DMS153 treated with DMSO at 0.1 percent for 48 hours (cell line): ENCODE results near the gene KPNA6.
A peak's percentile ranks its signal among the peaks of the same experiment; 100 is the strongest.

Source experiments
- DNase-seq: peaks from one replicate; lab custom pipeline; 2025; ENCODE audit not compliant: unreplicated experiment; lab: John Stamatoyannopoulos, UW

Gene KPNA6

DNA sequence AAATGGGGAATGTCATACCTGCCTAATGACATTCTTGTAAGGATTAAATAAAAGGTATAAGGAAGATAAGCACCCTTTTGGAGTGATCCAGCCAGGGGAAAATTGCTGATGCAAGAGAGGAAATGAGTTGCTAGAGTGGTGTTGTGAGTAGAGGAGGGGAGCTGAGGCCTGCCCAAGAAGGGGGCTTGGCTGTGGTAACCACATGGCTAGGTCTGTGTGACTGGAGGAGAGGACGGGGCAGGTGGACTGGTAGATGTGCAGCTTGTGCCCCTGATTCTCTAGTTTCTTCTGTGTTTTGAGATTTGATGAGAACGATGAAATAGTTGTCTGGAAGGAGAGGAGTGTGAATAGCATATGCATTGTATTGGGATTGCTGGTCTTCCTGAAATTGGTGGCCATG, 78.2 kb downstream of the KPNA6 start:
- DNase-seq: no peak

DNA sequence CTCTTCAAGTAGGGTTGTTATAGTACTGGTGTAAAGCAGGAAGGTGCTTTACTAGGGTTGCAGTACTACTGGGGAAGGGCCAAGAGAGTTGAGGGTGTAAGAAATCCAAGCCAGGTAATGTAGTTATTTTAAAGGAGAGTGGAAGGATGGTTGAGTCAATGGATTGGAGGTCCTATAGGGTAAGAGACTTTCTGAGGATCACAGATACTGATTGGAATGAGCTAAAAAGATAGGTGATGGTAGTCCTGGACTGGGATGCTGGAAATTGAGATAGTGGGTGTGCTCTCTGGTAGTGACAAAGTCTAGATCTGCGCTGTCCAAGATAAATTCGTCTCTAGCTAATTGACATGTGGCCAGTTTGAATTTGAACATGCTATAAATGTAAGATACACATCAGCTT, 78.6 kb downstream of the KPNA6 start:
- DNase-seq: no peak

DNA sequence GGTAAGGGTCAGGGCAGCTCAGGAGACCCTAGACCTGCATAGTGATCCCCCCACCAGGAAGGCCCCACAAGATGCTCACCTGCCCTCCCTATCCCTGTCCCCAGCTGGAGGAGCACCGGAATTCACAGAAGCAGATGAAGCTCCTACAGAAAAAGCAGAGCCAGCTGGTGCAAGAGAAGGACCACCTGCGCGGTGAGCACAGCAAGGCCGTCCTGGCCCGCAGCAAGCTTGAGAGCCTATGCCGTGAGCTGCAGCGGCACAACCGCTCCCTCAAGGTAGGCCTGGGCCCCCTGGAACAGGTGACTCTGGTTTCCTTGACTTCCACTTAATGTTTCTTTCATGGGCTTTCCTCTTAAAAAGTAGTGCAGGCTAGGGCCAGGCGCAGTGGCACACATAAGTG, 80.0 kb downstream of the KPNA6 start:
- DNase-seq: no peak

DNA sequence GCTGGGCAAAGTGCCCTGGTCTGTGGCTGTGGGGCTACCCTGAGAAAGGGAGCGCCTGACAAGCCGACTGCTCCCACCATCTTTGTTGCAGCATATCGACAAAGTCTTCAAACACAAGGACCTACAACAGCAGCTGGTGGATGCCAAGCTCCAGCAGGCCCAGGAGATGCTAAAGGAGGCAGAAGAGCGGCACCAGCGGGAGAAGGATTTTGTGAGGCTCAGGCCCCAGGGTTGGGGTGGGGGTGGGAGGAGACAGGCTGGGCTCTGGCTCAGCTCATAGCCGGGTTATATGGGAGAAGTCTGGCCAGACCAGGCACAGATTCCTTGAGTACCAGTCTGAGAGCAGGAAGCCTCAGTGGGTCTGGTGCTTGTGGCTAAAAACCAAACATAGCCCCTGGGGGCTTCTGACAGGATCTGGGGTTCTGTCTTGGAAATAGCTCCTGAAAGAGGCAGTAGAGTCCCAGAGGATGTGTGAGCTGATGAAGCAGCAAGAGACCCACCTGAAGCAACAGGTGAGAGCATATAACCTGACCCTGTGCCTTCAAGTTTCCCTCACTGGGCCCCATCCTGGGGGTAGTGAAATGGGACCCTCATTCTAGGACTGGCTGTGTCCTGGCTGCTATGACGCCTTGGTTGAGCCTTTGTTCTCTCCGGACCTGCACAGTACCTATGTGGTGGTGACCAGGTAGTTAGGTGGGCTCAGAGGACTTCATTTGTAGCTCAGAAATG, 84.5 kb downstream of the KPNA6 start:
- no peak for DNase-seq

DNA sequence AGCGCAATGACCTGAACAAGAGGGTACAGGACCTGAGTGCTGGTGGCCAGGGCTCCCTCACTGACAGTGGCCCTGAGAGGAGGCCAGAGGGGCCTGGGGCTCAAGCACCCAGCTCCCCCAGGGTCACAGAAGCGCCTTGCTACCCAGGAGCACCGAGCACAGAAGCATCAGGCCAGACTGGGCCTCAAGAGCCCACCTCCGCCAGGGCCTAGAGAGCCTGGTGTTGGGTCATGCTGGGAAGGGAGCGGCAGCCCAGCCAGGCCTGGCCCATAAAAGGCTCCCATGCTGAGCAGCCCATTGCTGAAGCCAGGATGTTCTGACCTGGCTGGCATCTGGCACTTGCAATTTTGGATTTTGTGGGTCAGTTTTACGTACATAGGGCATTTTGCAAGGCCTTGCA, 87.1 kb downstream of the KPNA6 start:
- DNase-seq: no peak

DNA sequence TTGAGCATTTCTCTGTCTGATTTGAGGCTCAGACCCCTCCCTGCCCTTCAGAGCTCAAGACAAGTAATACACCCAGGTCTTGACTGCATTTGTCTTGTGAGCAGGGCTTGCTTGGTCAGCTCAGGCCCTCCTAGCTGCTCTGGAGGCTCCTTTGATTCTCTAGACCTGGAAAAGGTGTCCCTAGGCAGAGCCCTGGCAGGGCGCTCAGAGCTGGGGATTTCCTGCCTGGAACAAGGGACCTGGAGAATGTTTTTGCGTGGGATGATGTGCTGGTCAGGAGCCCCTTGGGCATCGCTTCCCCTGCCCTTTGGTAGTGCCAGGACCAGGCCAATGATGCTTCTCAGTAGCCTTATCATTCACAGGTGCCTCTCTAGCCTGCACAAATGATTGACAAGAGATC, 87.7 kb downstream of the KPNA6 start:
- no peak for DNase-seq

DNA sequence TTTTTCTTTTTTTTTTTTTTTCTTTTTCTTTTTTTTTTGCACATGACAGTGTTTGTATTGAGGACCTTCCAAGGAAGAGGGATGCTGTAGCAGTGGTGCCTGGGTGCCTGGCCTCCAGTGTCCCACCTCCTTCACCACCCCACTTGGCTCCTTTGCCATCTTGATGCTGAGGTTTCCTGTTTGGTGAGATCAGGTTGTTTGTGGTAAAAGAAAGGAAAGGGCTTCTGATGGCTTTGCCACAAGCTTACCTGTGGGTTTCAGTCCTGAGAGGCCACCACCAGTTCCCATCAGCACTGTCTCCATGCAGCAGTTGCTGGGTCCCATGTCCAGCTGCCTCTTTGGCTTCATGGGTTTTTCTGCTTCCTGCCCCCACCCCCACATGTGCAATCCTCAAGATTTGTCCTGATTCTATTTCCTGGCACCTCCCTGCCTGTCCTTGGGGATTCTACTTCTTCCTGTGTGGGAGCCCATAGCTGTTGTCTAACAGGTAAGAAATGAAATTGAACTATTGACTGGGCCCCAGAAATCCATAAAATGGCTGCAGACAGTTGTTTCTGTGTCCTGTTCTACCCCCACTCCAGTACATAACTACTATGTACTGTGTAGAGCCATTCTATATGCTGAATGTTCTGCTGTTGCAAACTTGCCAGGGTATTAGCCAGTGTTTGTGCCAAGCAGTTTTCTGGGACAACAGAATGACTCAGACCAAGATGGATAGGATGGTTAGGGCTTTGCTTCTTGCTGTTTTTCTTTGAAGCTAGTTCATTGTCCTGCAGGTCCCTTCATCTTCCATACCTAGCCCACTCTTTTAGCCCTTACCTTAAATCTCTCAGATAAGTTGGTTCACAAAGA, 88.3 kb downstream of the KPNA6 start:
- no peak for DNase-seq

DNA sequence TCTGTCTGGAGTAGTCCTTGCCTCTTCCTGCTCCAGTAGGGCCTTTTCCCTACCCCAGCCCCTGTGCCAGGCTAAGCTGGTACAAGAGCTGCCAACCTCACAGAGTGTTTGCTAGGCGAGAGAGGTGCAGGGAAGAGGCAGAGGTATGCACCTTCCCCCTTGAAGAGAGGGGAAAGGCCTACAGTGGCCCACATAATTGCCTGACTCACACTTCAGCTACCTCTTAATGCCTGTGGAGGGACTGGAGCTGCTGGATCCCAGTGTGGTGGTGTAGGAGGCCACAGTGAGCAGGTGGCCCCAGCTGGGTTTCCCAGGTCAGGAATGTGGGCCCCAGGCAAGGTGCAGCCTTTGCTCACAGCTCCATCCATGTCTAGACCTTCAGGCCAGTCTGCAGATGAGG, 89.2 kb downstream of the KPNA6 start:
- DNase-seq: no peak

DNA sequence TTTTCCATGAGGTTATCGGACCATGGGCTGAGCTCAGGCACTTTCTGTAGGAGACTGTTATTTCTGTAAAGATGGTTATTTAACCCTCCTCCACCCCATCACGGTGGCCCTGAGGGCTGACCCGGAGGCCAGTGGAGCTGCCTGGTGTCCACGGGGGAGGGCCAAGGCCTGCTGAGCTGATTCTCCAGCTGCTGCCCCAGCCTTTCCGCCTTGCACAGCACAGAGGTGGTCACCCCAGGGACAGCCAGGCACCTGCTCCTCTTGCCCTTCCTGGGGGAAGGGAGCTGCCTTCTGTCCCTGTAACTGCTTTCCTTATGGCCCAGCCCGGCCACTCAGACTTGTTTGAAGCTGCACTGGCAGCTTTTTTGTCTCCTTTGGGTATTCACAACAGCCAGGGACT, 90.0 kb downstream of the KPNA6 start:
- DNase-seq: no peak

DNA sequence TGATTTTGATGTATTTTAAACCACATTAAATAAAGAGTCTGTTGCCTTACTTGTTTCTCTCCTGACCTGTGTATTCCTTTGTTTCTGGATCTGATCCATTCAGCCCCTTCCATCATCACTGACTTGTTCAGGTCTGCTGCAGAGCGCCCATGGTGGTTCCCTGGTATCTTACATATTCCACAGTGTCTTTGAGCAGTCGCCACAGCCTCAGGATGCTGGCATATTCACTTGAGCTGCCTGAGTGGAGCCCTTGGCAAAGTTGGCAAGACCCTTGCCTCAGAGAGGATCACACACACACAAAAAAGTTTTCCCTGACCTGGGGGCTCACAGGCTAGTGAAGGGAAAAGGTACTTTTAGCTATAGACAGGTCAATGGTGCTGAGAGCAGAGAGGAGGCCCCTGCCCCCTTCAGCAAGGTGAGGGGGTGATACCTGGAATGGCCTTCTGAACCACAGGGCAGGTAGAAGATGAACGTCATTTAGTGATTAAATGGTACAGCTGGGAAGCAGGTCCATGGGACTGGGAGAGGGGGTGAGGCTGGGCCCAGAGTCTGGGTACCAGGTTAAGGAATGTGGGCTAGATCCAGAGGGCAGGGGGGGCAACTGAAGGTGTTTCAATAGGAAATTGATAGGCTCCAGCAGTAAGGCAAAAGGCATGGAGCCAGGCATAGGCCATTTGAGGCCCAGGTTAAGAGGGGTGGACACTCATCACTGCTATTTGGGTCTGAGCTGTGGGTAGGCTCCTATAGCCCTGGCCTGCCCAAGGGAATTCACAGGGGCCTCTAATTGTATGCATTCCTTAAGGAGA, 90.6 kb downstream of the KPNA6 start:
- DNase-seq: no peak

DNA sequence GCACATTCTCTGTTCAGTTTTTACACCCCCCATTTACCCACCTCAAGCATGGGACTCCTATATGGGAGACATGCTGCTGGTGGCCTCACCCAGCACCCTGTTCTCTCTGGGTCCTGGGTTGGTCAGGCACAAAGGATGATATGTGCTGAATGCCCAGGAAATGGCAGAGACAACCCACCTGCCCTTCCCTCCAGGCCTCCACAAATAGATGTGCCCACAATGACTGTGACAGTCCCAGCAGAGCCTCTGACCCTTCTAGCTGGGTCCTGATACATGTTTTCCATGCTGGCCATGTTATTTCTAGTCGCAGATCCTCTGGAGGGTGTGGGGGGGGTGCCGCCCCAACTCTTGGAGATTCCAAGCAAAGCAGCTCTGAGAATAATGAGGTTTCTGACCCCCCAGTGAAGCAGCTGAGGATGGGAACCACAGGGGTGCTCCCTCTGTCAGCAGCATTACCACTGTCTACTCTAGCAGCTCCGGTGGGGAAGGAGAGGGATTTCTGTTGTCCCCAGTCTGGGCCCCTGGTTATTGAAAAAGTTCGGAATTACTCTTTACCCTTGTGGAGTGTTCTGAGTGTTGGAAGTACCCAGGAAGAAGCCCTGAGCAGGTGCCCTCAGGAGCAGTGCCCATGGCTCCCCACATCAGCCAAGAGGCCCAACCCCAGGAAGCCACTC, 91.3 kb downstream of the KPNA6 start:
- no peak for DNase-seq

DNA sequence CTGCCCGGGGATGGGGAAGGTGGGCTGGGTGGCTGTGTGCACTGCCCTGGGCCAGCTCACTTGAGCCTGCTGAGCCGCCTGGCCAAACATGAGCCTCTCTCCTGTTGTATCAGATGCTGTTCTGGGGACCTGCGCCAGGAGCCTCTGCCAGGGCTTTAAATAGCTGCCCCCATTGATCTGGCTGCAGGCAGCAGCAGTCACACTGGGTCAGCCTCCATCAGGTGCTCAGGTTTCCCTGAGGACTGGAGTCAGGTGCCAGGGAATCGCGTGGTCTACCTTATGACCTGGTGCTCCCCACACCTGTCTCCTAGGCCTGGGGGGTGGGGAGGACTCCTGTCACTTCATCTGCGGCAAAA, 91.8 kb downstream of the KPNA6 start:
- DNase-seq: peak; percentile 51

DNA sequence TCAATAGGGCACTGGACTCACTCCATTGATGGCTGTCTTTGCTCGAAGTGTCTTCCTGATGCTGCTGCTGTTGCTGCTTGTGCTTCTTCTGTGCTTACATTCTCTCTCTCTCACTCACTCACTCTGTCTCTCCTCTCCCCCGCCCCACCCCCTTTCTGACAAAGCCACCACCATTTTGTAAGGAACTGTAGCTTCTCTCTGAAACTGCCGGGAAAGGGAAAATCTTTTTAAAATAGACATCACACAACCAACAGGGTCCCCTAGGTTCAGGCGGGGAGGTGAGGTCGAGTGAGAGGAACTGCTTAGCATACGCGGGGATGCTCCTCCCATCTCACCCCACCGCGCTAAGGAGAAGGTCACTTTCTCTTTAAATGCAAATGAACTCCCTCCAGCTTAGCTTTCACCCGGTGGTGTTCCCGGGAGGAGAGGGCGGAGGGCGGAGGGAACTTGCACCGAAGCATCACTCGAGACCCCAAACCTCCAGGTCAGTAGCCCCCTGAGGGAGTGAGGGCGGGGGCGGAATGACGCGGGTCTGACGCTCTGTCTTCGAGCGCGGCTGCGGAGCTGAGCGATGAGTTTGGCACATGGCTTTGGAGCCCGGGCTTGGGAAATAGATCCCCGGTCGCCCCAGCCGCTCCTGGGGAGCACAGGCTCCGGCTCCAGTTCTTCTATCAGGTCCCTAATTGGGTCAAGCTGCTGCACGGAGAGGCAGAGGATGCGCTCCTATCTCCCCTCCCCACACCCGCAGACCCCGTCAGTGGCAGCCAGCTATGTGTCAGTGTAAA, 92.6 kb downstream of the KPNA6 start, which contains the start of gene CCDC28B:
TSS of gene CCDC28B (plus strand) at position 370 of the 785 bp plus-strand sequence. CDS start 1,341 bp downstream, outside the sequence.
- DNase-seq: peak; percentile 85

DNA sequence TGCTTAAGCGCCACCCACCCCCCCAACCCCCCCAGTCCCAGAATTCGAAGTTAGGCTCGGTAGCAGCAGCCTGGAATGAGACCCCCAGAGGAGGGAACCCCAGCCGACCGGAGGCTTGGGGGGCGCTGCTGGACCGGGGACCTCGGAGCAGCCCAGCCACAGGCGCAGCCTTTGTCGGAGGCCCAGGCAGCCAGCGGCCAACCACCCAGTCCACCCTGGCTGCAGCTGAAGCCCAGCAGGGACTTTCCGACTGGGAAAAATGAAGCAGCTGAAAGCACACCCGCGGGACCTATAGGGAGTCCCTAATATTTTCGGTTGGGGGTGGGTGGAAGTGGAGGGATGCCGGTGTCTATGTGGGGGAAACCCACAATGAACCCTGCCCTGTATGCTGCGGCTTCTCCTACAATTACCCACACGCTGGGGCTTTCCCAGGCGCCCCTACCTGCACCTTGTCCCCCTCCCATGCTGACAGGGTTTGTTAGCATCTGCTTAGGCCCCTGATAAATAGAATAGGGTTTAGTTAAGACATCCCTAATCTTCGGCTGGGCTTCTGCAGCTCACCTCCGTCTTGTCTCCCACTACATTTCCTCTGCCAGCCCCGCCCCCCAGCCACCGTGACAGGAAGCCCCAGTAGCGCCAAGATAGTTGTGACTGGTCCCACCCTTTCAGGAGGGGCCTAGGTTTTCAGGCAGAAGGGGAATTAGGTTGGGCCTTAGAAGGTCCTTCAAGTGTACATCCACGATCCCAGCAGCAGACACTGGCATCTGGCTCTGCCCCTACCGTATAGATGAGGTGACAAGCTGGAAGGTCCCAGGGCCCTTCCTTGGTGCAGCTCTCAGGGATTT, 93.4 kb downstream of the KPNA6 start:
- DNase-seq: no peak

DNA sequence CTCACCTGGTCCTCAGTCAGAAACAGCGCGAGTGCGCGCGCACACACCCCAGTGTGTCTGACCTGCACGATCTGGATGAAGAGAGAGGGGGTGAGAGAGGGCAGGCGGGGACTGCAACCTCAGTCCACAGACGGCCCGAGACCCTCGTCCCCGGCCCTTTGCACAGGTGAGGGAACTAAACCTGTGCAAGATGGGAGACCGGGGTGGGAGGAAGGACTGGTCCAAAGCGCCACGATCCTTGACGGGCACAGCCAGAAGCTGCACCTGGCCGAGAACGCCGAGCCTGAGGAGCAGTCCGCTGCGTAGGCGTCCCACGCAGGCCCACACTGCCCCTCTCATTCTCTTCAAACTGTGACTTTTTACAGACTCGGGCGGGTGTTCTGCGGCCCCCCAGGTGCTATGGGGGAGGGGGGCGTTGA, 97.1 kb downstream of the KPNA6 start:
- no peak for DNase-seq

DNA sequence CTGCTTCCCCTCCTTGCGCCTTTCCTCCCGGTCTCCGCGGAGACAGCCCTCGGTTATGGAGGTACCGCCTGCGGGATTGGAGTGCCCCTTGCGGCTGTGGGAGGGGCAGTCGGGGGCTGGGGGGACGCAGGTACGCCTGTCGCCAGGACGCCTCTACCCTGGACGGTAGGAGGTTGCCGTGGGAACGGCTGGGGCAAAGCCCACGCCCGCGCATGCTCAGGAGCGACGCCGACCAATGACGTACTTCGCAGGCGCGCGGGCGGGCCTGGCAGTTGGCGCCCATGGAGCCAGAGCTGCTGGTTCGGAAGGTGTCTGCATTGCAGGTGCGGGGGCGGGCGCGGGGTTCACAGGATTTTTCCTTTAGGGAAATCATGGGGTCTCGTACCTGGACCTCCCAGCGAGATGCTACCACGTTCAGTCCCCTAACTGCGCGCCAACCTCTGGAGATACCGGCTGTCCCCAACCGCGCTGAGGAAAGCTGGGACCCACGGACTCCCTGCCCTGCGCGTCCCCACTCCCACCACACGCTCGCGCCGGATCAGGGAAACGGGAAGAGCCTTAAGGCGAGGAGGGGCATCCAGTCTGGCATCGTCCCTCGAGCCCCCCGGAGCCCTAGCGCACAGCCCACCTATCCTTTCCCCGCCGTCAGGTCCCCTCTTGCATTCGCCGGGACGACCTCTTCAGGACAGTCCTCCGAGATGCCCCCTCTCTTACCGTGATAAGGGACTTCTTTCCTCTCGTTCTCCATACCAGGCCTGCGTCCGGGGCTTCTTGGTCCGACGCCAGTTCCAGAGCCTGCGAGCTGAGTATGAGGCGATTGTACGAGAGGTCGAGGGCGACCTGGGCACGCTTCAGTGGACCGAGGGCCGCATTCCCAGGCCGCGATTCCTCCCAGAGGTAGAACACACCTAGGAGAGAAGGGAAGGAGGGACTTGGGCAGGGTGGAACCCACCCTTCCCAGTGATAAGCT, 97.8 kb downstream of the KPNA6 start, which contains the start of gene IQCC:
TSS of gene IQCC (plus strand) at position 271 of the 970 bp plus-strand sequence. CDS start at position 282, 11 bp downstream.
- peak; percentile 99 for DNase-seq

DNA sequence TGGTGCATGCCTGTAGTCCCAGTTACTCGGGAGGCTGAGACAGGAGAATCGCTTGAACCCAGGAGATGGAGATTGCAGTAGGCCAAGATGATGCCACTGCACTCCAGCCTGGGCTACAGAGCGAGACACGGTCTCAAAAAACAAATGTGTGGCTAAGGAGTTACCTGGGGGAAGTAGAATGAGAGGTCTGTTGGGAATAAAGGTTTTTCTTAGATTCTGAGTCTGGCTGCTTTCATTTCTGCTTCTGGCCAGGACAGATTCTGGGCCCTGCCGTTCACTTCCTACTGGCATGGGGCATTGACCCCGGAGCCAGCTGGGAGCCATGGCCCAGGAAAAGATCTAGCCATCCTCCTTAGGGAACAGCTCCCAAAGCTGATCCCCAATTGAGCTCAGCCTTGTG, 100.6 kb downstream of the KPNA6 start:
- DNase-seq: no peak

DNA sequence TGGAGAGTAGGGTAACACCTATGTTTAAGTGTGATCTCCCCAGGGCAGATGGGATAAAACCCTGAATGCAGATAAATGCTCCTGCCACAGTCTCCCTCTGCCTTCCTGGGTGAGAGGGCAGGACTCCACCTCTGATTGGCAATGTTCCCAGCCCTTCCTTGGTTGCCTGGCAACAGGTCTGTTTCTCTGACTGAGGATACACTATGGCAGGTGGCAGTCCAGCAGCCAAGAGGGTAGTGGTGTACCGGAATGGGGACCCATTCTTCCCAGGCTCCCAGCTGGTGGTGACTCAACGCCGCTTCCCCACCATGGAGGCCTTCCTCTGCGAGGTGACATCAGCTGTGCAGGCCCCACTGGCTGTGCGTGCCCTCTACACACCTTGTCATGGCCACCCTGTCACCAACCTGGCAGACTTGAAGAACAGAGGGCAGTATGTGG, 101.1 kb downstream of the KPNA6 start, which contains the start of gene DCDC2B:
TSS of gene DCDC2B (plus strand) at position 199 of the 438 bp plus-strand sequence. CDS start at position 204, 5 bp downstream.
- DNase-seq: peak; percentile 100
